Astrocyte (in vitro differentiated cells and primary cell): ENCODE measurements around the gene FOXF1.

Experiments used
- EZH2 ChIP-seq: IDR thresholded peaks from 2 replicates; pipeline ENCODE4 v1.6.1; 2012; ENCODE audit warnings: mild to moderate bottlenecking, low read length, inconsistent platforms; ENCODE audit not compliant: insufficient read depth
- TF ChIP-seq, protein P1 (sequence below): IDR thresholded peaks from 2 replicates; pipeline ENCODE4 v1.5.1; 2011; ENCODE audit warnings: low read depth, mild to moderate bottlenecking, inconsistent platforms, low read length, moderate library complexity; ENCODE audit not compliant: insufficient read depth

GRCh38 chr16:86485746-86486145 is 24.6 kb upstream of the FOXF1 start:
- TF ChIP-seq, protein P1, sequence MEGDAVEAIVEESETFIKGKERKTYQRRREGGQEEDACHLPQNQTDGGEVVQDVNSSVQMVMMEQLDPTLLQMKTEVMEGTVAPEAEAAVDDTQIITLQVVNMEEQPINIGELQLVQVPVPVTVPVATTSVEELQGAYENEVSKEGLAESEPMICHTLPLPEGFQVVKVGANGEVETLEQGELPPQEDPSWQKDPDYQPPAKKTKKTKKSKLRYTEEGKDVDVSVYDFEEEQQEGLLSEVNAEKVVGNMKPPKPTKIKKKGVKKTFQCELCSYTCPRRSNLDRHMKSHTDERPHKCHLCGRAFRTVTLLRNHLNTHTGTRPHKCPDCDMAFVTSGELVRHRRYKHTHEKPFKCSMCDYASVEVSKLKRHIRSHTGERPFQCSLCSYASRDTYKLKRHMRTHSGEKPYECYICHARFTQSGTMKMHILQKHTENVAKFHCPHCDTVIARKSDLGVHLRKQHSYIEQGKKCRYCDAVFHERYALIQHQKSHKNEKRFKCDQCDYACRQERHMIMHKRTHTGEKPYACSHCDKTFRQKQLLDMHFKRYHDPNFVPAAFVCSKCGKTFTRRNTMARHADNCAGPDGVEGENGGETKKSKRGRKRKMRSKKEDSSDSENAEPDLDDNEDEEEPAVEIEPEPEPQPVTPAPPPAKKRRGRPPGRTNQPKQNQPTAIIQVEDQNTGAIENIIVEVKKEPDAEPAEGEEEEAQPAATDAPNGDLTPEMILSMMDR, result no peak
- no peak for TF ChIP-seq EZH2
